HPDE6-E6E7 (cell line): Measurements from ENCODE around the gene MMP25.
"Not testable (repeated sequence)": the region's sequence is repeated elsewhere in the genome, so short reads cannot be mapped to it uniquely, and the experiment has no call there.

Source experiments
- DNase-seq: peaks from one replicate; pipeline ENCODE4 v3.0.0; 2011; ENCODE audit warnings: missing footprints; ENCODE audit errors: extremely low spot score

Gene MMP25

DNA sequence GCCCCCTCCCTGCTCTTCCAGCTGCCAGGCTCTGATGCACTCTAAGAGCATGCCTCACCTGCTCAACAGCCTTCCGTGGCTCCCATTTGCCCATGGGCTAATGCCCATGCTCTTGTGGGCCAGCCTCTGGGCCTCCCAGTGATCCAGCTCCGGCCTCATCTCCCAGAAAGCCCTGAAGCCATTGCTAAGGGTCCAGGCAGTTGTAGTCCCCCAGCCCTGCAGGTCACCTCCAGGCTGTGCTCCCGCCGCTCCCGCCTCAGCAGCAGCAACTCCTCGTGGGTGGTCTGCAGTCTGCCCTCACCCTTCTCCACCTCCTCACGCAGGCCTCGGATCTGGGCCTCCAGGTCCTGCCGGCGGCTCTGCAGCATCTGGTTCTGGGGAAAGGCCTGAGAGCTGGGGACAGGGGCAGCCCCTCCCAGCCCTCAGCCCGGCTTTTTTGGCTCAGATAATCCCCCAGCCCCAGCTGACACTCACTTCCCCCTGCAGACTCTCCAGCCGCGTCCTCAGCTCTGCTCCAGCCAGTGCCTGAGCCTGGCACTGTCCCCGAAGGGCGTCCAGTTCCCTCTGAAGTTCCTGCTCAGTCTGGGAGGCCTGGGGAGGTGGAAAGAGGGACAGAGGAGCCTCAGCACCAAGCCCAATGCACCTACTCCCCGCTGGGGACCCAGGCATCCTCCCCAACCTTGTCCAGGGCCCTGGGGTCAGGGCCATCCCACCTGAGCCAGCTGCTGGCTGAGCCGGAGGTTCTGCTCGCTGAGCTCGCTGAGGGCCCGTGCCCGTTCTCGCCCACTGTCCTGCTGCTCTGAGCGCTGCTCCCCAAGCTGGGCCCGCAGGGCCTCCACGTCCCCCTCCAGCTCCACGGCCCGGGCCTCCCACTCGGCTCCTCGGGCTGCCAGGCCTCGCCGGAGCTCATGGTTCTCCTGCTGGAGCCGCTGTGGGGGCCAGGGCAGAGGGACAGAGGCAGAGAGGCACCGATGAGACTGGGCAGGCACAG is 15.8 kb upstream of the MMP25 start:
- DNase-seq: no peak

DNA sequence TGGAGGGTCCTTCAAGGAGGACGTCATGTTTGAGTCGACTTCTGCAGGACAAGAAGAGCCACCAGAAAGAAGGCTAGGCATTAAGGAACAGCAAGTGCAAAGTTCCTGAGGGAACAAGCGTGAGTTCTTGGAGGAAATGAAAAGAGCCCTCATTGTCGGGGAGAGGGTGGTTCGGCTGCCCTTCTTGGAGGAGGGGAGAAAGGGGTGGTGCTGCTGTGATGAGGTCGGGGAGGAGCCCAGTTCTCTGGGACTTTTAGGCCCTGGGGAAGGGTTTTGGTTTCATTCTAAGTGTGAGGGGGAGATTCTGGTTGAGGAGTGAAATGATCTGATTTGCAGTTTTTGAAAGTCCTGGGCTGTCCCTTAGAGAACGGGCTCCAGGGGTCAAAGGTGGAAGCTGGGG is 13.7 kb upstream of the MMP25 start:
- DNase-seq: no peak

DNA sequence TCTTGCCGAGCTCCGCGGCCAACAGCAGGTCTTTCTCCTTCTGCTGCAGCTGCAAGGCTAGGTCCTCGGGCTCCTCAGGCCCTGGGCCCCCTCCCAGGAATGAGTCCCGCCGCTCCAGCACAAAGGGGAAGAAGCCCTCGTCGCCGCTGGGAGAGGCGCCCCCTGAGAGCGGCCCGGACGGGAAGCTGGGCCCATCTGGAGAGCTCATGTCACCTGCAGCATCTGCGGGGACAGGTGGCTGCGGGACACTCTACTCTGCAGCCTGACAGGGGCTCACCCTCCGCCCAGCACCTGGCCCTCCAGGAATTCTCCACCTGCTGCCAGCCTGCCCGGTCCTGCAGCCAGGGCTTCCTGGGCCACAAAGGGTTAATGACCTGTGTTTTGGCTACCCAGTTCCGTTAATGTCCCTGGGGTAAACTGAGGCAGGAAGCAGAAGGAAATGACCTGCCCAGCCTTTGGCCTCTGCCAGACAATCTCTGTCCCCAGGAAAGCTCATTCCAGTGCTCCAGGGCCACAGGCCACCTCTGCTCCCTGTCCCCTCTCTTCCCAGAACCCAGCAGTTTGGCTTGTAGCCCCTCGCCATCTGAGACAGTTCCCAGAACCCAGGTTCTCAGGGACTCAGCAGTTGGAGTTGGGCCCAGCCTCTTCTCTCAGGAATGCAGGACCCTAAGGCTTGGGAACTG is 10.9 kb upstream of the MMP25 start:
- DNase-seq: no peak

DNA sequence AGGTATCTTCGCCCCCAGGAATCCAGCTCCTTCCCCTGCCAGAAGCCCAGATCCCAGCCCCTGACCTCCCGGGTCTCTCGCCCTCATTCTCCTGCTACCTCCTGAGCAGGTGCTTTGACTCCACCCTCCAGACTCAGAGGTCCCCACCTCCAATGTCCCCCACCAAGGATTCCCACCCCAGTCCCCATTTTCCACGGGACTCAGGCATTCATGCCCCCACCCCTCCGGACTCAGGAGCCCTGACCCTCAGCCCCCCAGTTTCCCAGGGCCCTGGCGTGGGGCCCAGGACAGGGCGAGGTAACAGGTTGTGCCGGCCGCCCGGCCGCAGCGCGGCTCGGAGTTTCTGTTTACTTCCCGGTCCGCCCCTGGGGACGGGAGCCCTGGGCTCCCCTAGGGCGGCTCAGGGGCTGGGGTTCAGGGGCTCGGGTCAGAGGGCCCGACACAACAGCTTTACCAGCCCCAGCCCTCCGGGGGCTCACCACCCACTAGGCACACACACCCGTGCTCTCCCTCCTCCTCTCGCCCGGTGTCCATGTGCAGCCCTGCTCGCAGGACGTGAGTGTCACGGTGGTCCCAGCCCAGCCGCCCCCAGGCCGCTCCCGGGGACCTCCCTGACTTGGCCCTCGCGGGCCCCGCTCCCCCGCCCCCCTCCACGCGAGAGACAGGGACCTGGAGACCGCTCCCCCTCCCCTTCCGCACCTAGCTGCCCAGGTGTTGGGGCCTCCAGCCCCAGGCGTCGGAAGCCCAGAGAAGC is 10.2 kb upstream of the MMP25 start:
- no peak for DNase-seq

DNA sequence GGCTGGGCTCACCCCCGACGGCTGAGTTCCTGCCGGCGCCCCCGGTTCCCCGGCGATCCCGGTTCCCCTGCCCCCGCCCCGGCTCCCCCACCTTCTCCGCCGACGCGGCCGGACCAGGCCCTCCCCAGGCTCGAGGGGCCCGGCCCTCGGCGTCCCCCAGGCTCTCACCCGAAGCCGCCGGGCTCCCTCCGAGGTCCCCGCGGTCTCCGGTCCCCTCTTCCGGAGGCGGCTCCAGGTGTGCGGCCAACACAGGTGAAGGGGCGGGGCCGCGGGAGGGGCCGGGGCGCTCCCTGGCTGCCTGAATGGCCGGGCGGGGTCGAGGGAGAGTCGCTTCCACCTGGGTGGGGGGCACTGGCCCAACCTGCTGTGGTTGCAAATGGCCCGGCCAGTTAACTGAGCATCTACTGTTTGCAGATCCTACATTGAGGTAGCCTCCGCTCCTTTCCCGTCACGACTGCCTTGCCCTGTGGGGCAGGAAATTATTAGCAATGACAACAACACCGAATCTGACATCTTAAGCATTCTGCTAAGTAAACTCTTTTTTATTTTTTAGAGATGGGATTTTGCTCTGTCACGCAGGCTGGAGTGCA is 9.5 kb upstream of the MMP25 start, which contains the start of gene BICDL2:
Gene BICDL2, minus strand, starts transcription at position 219 of the 590 bp plus-strand sequence. CDS start 1,448 bp downstream, outside the sequence.
- no peak for DNase-seq

DNA sequence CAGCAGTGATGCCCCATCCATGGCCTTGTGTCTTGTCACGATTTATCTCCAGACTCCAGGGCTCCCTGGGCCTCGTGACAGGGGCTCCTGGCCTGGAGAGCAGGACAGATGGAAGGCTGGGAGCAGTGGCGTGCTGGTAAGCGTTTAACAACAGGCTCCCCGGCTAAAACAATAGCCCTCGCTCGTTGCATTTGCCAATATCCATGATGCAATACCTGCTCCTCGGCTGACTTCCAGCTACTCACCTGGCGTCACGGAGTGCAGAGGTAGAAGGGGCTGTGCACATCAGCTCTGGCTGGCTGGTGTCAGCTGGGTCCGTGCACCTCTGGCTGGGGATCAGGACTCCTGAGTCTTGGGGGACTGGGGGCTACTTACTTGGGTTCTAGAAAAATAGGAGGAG is 8.1 kb upstream of the MMP25 start:
- no peak for DNase-seq

DNA sequence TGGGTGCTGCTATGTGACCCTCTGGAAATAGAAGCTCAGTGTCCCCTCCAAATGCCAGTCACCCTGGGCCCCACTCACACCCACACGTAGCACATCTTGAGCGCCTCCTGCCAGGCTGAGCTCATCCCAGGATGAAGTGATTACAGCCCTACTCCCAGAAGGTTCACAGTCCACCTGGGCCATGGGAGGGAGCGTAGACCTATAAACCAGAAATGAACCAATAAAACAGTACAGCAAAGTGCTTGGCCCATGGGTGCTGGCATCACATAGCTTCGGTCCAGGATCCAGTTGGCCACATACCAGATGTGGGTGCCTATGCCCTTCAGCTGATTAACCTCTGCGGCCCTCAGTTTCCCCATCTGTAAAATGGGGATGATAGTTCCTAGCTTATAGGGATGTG is 7.5 kb upstream of the MMP25 start:
- no peak for DNase-seq

DNA sequence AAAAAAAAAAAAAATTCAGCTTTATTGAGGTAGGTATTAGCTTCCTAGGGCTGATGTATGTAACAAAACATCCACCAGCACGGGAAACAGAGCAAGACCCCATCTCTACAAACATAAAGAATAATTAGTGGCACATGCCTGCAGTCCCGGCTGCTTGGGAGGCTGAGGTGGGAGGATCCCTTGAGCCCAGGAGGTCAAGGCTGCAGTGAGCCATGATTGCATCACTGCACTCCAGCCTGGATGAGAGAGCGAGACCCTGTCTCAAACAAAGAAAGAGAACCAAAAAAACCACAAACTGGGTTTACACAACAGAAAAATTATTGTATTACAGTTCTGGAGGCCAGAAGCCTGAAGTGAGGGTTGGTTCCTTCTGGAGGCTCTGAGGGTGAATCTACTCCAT is 4.0 kb upstream of the MMP25 start:
- DNase-seq: no peak

DNA sequence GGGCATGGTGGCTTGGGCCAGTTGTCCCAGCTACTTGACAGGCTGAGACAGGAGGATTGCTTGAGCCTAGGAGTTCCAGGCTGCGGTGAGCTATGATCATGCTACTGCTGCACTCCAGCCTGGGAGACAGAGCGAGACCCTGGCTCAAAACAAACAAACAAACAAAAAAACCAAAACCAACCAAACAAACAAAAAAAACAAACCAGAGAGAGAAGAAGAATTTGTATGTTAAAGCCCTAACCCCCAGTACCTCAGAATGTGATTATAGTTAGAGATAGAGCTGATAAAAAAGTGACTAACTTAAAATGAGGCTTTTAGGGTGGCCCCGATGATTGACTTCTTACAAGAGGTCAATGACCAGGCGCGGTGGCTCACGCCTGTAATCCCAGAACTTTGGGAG is 1.7 kb upstream of the MMP25 start:
- DNase-seq: no peak

DNA sequence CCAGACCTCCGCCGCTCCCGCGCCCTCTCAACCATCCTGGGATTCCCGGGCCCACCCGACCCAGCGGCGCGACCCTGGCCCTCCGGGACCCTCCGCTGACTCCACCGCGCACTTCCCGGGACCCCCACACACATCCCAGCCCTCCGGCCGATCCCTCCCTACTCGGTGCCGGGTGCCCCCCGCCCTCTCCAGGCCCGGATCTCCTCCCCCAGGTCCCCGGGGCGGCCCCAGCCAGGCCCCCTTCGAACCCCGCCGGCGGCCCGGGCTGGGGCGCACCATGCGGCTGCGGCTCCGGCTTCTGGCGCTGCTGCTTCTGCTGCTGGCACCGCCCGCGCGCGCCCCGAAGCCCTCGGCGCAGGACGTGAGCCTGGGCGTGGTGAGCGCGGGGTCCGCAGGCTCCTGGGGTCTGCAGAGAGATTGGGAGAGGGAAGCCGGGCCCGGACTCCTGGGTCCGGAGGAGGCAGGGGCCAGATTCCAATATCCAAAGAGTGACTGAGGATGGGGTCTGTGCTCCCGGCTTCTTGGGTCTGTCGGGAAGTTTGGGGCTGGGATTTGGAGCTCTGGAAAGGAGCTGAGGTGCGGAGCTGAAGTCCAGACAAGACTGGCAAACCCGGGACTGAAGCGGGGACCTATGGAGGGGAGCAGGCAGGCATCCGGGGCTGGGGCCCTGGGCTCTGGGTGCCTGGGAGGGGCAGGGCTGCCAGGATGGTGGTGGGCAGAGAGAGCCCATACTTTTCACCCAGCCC is 453 bp downstream of the MMP25 start:
- DNase-seq: no peak

DNA sequence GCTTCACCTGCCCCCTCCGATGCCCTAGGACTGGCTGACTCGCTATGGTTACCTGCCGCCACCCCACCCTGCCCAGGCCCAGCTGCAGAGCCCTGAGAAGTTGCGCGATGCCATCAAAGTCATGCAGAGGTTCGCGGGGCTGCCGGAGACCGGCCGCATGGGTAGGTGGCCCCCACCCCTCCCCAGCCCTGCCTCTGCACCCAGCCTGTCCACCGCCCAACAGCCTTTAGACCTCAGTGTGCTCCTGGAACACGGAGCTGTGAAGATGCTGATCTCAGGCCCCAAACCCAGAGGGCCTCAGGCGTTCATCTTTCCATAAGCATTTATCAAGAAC is 993 bp downstream of the MMP25 start:
- no peak for DNase-seq

DNA sequence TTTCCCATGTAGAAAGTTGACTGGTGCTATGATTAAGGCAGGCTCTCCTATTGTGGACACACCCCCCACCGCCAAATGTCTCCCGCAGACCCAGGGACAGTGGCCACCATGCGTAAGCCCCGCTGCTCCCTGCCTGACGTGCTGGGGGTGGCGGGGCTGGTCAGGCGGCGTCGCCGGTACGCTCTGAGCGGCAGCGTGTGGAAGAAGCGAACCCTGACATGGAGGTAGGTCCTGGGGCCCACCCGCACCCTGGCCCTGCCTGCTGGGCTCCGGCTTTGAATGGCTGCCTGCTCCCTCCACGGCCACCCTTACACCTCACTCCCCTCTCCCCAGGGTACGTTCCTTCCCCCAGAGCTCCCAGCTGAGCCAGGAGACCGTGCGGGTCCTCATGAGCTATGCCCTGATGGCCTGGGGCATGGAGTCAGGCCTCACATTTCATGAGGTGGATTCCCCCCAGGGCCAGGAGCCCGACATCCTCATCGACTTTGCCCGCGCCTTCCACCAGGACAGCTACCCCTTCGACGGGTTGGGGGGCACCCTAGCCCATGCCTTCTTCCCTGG is 3.6 kb downstream of the MMP25 start:
- no peak for DNase-seq

DNA sequence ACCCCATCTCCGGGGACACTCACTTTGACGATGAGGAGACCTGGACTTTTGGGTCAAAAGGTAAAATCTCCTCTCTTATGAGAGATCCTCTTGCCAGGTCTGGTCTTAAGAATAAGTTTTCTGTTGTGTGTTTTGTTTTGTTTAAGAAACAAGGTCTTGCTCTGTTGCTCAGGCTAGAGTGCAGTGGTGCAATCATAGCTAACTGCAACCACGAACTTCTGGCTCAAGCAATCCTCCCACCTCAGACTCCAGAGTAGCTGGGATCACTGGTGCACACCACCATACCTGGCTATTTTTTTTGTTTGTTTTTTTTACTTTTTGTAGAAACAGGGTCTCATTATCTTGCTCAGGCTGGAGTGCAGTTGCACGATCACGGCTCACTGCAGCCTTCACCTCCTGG is 4.1 kb downstream of the MMP25 start:
- no peak for DNase-seq

DNA sequence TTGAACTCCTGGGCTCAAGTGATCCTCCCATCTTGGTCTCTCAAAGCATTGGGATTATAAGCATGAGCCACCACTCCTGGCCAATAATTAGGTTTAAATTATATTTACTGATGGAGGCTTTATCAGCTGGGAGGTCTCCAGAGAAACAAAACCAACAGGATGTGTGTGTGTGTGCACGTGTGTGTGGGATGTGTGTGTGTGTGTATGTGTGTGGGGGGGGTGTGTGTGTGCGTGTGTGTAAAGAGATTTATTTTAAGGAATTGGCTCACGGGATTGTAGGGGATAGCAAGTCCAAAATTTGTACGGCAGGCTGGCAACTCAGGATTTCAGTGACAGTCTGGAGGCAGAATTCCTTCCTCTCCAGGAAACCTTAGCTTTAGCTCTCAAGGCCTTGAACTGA is 4.6 kb downstream of the MMP25 start:
- DNase-seq: no peak

DNA sequence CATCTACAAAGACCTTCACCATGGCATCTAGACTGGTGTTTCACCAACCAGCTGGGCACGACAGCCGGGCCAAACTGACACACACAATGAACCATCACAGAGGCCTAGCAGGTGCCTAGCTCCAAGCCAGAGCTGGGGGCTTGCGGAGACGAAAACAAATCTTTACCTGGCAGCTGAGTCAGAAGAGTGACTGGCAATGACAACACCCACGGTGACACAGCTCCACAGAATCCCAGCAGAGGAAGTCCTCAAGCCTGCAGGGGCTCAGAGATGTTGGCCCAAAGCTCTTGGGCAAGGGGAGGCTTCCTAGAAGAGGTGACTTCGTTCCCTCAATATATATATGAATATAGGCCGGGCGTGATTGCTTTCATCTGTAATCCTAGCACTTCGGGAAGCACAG is 5.1 kb downstream of the MMP25 start:
- no peak for DNase-seq

DNA sequence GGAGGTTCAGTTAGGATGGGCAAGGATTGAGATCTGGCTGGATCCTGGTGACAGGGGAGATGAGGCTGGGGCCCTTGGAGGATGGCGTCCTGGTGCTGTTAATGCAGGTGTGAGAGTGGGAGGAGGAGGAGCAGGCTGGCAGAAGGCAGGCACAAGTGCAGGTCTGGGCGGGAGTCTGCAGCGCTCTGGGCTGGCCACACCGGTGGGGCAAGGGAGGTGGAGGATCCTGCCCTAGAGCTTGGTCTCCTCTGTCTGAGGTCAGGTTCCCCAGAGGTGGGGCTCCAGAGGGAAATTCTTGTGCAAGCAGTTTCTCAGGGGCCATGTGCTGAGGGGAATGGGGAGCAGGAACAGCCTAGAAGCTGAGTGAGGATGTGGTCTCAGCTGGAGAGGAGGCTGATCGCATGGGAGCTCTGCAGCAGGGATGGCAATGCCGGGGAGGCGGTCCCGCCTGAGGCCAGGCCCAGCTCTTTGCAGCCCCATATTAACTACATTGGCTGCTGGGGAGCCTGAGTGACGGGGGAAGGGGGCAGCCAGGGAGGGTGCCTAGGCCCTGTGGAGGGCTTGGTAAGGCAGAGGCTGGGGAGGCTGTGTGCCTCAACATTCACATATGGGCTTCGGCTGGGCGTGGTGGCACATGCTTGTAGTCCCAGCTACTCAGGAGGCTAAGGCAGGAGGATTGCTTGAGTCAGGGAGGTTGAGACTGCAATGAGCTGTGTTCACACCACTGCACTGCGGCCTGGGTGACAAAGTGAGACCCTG is 6.4 kb downstream of the MMP25 start:
- not testable (repeated sequence) for DNase-seq

DNA sequence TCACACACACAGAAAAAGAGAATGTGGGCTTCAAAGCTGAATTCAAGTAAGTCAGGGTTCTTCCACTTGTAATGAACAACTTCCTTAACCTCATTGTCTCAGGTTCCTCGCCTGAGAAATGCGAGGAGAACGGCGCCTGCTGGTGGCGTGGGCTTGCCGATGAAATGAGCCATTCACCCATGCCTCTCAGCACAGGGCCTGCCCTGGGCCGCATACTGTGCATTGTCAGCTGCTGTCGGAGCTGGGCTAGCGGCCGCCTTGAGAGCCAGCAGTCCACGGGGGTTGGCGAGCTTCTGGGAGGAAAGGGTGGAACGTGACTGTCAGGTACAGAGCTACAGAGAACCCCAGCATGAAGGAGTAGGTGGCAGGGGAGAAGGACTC is 7.0 kb downstream of the MMP25 start:
- DNase-seq: not testable (repeated sequence)

DNA sequence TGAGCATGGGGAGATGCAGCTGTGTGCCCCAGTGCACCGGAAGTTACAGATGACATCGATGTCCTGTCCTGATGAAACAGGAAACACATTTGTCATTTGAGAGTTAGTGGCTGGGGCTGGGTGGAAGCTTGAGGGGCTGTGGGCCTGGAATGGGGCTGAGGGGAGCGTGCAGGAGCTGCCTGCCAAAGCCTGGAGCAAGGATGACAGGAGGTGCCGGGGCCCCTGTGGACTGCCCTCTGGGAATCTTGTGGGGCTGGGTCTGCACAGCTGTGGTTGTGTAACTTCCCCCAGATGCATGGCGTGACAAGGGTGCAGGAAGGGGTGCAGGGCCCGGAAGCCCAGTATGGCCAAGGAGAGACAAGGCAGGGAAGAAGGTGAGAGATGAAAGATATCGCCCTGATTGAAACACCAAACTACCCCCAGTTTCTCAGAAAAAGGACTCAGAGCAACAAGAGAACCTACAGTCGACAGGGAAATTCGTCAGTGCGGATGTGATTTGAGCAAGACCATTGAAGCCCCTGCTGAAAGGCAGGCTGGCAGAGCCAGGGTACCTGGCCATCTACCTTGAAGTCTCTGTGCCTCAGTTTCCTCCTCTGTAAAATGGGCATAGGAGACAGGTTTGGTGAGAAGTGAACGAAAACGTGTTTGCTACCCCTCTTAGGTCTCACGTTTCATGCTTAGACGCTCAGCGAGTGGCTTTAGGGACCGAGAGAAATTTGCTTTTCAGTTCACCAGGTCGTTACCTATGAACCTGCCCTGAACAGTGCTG is 8.8 kb downstream of the MMP25 start:
- no peak for DNase-seq

DNA sequence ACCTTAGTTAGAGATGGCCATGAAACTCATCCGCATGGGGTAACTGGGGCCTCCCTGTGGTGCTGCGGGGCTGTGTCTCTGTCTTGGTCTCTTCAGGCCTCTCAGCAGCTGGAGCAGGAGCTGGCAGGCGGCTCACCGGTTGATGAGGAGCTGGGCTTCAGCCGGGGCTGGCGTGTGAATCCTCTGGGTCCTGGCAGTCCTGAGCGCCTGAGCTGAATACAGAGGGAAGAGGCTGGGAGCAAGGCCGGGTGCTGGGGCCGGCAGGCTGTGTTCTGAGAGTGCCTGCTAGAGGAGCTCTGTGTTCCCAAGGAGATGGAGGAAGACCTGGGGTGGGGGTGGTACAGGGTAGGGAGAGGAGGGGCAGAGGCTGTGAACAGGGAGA is 9.4 kb downstream of the MMP25 start:
- DNase-seq: not testable (repeated sequence)
